Naive B cell (primary cell): ENCODE measurements around the gene FMNL3. TPM values are rescaled to one million over a fixed set of nuclear protein-coding genes. Genes with fewer than 3 reads are reported as not detected.
A peak's percentile ranks its signal among the peaks of the same experiment; 100 is the strongest.

ENCODE experiments used
- ATAC-seq, 2 donors: fragments of 150-1000 bp; cut with Tn5 transposase; 2 replicates each; pipeline ENCODE4 v1.10.0; 2021; ENCODE audit warnings: low read depth in 2 of 2, mild to moderate bottlenecking in 2 of 2, moderate library complexity in 2 of 2
- DNase-seq: peaks from one replicate; pipeline ENCODE4 v3.0.0; 2022
- H3K27ac Mint-ChIP-seq, 6 donors: one replicate each; pipeline ENCODE4 v1.8.0; 2020 to 2022; ENCODE audit warnings: mild to moderate bottlenecking in 6 of 6, mixed read lengths in 6 of 6, moderate library complexity in 5 of 6, inconsistent platforms in 2 of 6
- H3K27me3 Mint-ChIP-seq, 3 donors: one replicate each; pipeline ENCODE4 v1.8.0; 2021 to 2022; ENCODE audit warnings: mixed read lengths in 3 of 3, mild to moderate bottlenecking in 1 of 3
- H3K36me3 Mint-ChIP-seq, 2 donors: one replicate each; pipeline ENCODE4 v1.8.0; 2020 to 2022; ENCODE audit warnings: mixed read lengths in 2 of 2, inconsistent platforms in 1 of 2, mild to moderate bottlenecking in 1 of 2
- H3K4me1 Mint-ChIP-seq, 3 donors: one replicate each; pipeline ENCODE4 v1.8.0; 2020 to 2022; ENCODE audit warnings: mixed read lengths in 3 of 3, inconsistent platforms in 1 of 3, mild to moderate bottlenecking in 1 of 3, moderate library complexity in 1 of 3
- H3K4me3 Mint-ChIP-seq, 8 donors: one replicate each; pipeline ENCODE4 v1.8.0; 2020 to 2022; ENCODE audit warnings: mild to moderate bottlenecking in 8 of 8, mixed read lengths in 8 of 8, moderate library complexity in 8 of 8, inconsistent platforms in 2 of 8
- H3K9me3 Mint-ChIP-seq, 7 donors: one replicate each; pipeline ENCODE4 v1.8.0; 2020 to 2022; ENCODE audit warnings: mixed read lengths in 7 of 7, mild to moderate bottlenecking in 5 of 7, inconsistent platforms in 2 of 7, moderate library complexity in 1 of 7
- polyA plus RNA-seq, 6 donors: library from polyadenylated mRNA; unstranded; fragments of 300-500 nt; fragmentation: Illumina TruSeq; gene quantifications; one replicate each; pipeline ENCODE4 v1.2.3, GENCODE V29; 2021; ENCODE audit warnings: low read depth in 6 of 6

The FMNL3 gene
- polyA plus RNA-seq, 6 donors from 2014 or later: 1.6 to 18.3 (median 15.2) TPM

- peaks cover 3 to 16% of the 10 kb centered on the region in 2 donors for H3K36me3 Mint-ChIP-seq
- DNase-seq: no peak
- H3K4me1 Mint-ChIP-seq: peaks cover 86 to 99% (median 96%) of the 10 kb centered on the region in 3 donors
- peak overlapping the region; percentile 72 to 99 (median 88) for H3K27ac Mint-ChIP-seq
- no peaks in the 10 kb centered on the region for H3K27me3 Mint-ChIP-seq
- ATAC-seq: no peak
- H3K4me3 Mint-ChIP-seq: peak overlapping the region in 4 of 8 donors; percentile 12 to 73 (median 52)
- H3K9me3 Mint-ChIP-seq: no peaks in the 10 kb centered on the region
Measured at GRCh38 chr12:49666176-49666575, 41.0 kb downstream of the FMNL3 start.

- peak overlapping the region in 5 of 6 donors; percentile 44 to 99 (median 94) for H3K27ac Mint-ChIP-seq
- H3K36me3 Mint-ChIP-seq: peaks cover 3 to 16% of the 10 kb centered on the region in 2 donors
- no peaks in the 10 kb centered on the region for H3K9me3 Mint-ChIP-seq
- peak overlapping the region in 5 of 8 donors; percentile 20 to 79 (median 73) for H3K4me3 Mint-ChIP-seq
- H3K27me3 Mint-ChIP-seq: no peaks in the 10 kb centered on the region
- DNase-seq (no peak), ATAC-seq (no peak)
- peaks cover 86 to 99% (median 96%) of the 10 kb centered on the region in 3 donors for H3K4me1 Mint-ChIP-seq
Measured at GRCh38 chr12:49665384-49665783, 41.8 kb downstream of the FMNL3 start.

GRCh38 chr12:49664591-49665239 lies 42.5 kb downstream of the FMNL3 start:
- H3K27me3 Mint-ChIP-seq: no peaks in the 10 kb centered on the region
- H3K4me1 Mint-ChIP-seq: peaks cover 86 to 99% (median 96%) of the 10 kb centered on the region in 3 donors
- peak overlapping the region in 7 of 8 donors; percentile 6 to 79 (median 73) for H3K4me3 Mint-ChIP-seq
- ATAC-seq: no peak
- H3K9me3 Mint-ChIP-seq: no peaks in the 10 kb centered on the region
- DNase-seq: no peak
- peak overlapping the region in 5 of 6 donors; percentile 46 to 99 (median 97) for H3K27ac Mint-ChIP-seq
- H3K36me3 Mint-ChIP-seq: peaks cover 3 to 16% of the 10 kb centered on the region in 2 donors

GRCh38 chr12:49664167-49664566 lies 43.0 kb downstream of the FMNL3 start:
- peak overlapping the region in 7 of 8 donors; percentile 6 to 94 (median 73) for H3K4me3 Mint-ChIP-seq
- H3K27ac Mint-ChIP-seq: peak overlapping the region; percentile 46 to 99 (median 96)
- H3K27me3 Mint-ChIP-seq: no peaks in the 10 kb centered on the region
- ATAC-seq: no peak
- H3K4me1 Mint-ChIP-seq: peaks cover 83 to 97% (median 94%) of the 10 kb centered on the region in 3 donors
- H3K36me3 Mint-ChIP-seq: peaks cover 3 to 16% of the 10 kb centered on the region in 2 donors
- no peak for DNase-seq
- H3K9me3 Mint-ChIP-seq: no peaks in the 10 kb centered on the region

GRCh38 chr12:49662998-49663843 lies 44.0 kb downstream of the FMNL3 start:
- Mint-ChIP-seq H3K36me3 (peaks cover 4 to 18% of the 10 kb centered on the region in 2 donors), H3K4me1 (peaks cover 78 to 97% (median 94%) of the 10 kb centered on the region in 3 donors), H3K27ac (peak overlapping the region; percentile 92 to 99 (median 94)), H3K4me3 (peak overlapping the region; percentile 67 to 94 (median 90)), H3K9me3 (no peaks in the 10 kb centered on the region), H3K27me3 (no peaks in the 10 kb centered on the region)
- DNase-seq (peak; percentile 84), ATAC-seq (peak; percentile 89 to 90)

- H3K27ac Mint-ChIP-seq: peak overlapping the region; percentile 60 to 99 (median 94)
- H3K36me3 Mint-ChIP-seq: peaks cover 11 to 30% of the 10 kb centered on the region in 2 donors
- no peaks in the 10 kb centered on the region for H3K27me3 Mint-ChIP-seq
- H3K4me1 Mint-ChIP-seq: peaks cover 75 to 91% (median 87%) of the 10 kb centered on the region in 3 donors
- no peak for DNase-seq
- H3K9me3 Mint-ChIP-seq: no peaks in the 10 kb centered on the region
- H3K4me3 Mint-ChIP-seq: peak overlapping the region; percentile 55 to 92 (median 85)
- no peak for ATAC-seq
Measured at GRCh38 chr12:49661746-49662145, 45.5 kb downstream of the FMNL3 start.

GRCh38 chr12:49661191-49661590 lies 46.0 kb downstream of the FMNL3 start:
- Mint-ChIP-seq H3K36me3 (peaks cover 11 to 36% of the 10 kb centered on the region in 2 donors), H3K27me3 (no peaks in the 10 kb centered on the region), H3K4me1 (peaks cover 76 to 86% (median 83%) of the 10 kb centered on the region in 3 donors), H3K9me3 (no peaks in the 10 kb centered on the region), H3K27ac (peak overlapping the region; percentile 59 to 99 (median 94)), H3K4me3 (peak overlapping the region; percentile 55 to 92 (median 85))
- DNase-seq: peak; percentile 60
- ATAC-seq: peak; percentile 72 to 75

- Mint-ChIP-seq H3K9me3 (no peaks in the 10 kb centered on the region), H3K27ac (peak overlapping the region in 3 of 6 donors; percentile 32 to 98 (median 64)), H3K4me1 (peaks cover 70 to 75% (median 71%) of the 10 kb centered on the region in 3 donors), H3K36me3 (peaks cover 12 to 39% of the 10 kb centered on the region in 2 donors), H3K4me3 (no peak overlapping the region), H3K27me3 (no peaks in the 10 kb centered on the region)
- DNase-seq (no peak), ATAC-seq (no peak)
Measured at GRCh38 chr12:49659753-49660152, 47.5 kb downstream of the FMNL3 start.

GRCh38 chr12:49658276-49658675 lies 48.9 kb downstream of the FMNL3 start:
- H3K4me1 Mint-ChIP-seq: peaks cover 58 to 69% (median 66%) of the 10 kb centered on the region in 3 donors
- DNase-seq (no peak), ATAC-seq (no peak)
- no peak overlapping the region for H3K4me3 Mint-ChIP-seq
- no peaks in the 10 kb centered on the region for H3K9me3 Mint-ChIP-seq
- H3K27ac Mint-ChIP-seq: peak overlapping the region in 2 of 6 donors; percentile 56 to 81
- H3K27me3 Mint-ChIP-seq: no peaks in the 10 kb centered on the region
- H3K36me3 Mint-ChIP-seq: peaks cover 18 to 54% of the 10 kb centered on the region in 2 donors

GRCh38 chr12:49655595-49656236 lies 51.5 kb downstream of the FMNL3 start:
- Mint-ChIP-seq H3K36me3 (peaks cover 14 to 54% of the 10 kb centered on the region in 2 donors), H3K27me3 (no peaks in the 10 kb centered on the region), H3K9me3 (no peaks in the 10 kb centered on the region), H3K27ac (peak overlapping the region in 4 of 6 donors; percentile 32 to 80 (median 62)), H3K4me1 (peaks cover 47 to 58% (median 50%) of the 10 kb centered on the region in 3 donors), H3K4me3 (no peak overlapping the region)
- no peak for DNase-seq
- no peak for ATAC-seq

GRCh38 chr12:49654715-49655114 lies 52.5 kb downstream of the FMNL3 start:
- peaks cover 37 to 48% (median 40%) of the 10 kb centered on the region in 3 donors for H3K4me1 Mint-ChIP-seq

GRCh38 chr12:49652921-49653520 lies 54.2 kb downstream of the FMNL3 start:
- Mint-ChIP-seq H3K27me3 (no peaks in the 10 kb centered on the region), H3K36me3 (peaks cover 22 to 68% of the 10 kb centered on the region in 2 donors), H3K9me3 (no peaks in the 10 kb centered on the region), H3K27ac (peak overlapping the region in 2 of 6 donors; percentile 47 to 73), H3K4me1 (peaks cover 28 to 37% (median 36%) of the 10 kb centered on the region in 3 donors), H3K4me3 (no peak overlapping the region)
- ATAC-seq: no peak
- no peak for DNase-seq

More at GRCh38 chr12:49654715-49655114, 52.5 kb downstream of the FMNL3 start:
- Mint-ChIP-seq H3K9me3 (no peaks in the 10 kb centered on the region), H3K27ac (peak overlapping the region in 3 of 6 donors; percentile 28 to 54 (median 39)), H3K36me3 (peaks cover 18 to 63% of the 10 kb centered on the region in 2 donors), H3K4me3 (peak overlapping the region in 1 of 8 donors; percentile 29), H3K27me3 (no peaks in the 10 kb centered on the region)
- DNase-seq (no peak), ATAC-seq (no peak)
